ENCODE measurements around the gene UBE2L3. TPM values are rescaled to one million over a fixed set of nuclear protein-coding genes. Genes with fewer than 3 reads are reported as not detected.

UBE2L3 gene
- total and polyA plus RNA-seq, 2 of the 13 experiments (the other 11 are each of a cell fraction or from before 2014, with no cell fraction given) = 30.2 to 58.1 TPM

- TF ChIP-seq, protein P1, sequence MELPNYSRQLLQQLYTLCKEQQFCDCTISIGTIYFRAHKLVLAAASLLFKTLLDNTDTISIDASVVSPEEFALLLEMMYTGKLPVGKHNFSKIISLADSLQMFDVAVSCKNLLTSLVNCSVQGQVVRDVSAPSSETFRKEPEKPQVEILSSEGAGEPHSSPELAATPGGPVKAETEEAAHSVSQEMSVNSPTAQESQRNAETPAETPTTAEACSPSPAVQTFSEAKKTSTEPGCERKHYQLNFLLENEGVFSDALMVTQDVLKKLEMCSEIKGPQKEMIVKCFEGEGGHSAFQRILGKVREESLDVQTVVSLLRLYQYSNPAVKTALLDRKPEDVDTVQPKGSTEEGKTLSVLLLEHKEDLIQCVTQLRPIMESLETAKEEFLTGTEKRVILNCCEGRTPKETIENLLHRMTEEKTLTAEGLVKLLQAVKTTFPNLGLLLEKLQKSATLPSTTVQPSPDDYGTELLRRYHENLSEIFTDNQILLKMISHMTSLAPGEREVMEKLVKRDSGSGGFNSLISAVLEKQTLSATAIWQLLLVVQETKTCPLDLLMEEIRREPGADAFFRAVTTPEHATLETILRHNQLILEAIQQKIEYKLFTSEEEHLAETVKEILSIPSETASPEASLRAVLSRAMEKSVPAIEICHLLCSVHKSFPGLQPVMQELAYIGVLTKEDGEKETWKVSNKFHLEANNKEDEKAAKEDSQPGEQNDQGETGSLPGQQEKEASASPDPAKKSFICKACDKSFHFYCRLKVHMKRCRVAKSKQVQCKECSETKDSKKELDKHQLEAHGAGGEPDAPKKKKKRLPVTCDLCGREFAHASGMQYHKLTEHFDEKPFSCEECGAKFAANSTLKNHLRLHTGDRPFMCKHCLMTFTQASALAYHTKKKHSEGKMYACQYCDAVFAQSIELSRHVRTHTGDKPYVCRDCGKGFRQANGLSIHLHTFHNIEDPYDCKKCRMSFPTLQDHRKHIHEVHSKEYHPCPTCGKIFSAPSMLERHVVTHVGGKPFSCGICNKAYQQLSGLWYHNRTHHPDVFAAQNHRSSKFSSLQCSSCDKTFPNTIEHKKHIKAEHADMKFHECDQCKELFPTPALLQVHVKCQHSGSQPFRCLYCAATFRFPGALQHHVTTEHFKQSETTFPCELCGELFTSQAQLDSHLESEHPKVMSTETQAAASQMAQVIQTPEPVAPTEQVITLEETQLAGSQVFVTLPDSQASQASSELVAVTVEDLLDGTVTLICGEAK (IDR thresholded peaks at IDR 0.05) = no peak
- TF ChIP-seq, protein P1 (CRISPR knock-in tag; IDR thresholded peaks at IDR 0.05) = no peak; the same call in 1 of the 2 replicates
- TF ChIP-seq, protein P2, sequence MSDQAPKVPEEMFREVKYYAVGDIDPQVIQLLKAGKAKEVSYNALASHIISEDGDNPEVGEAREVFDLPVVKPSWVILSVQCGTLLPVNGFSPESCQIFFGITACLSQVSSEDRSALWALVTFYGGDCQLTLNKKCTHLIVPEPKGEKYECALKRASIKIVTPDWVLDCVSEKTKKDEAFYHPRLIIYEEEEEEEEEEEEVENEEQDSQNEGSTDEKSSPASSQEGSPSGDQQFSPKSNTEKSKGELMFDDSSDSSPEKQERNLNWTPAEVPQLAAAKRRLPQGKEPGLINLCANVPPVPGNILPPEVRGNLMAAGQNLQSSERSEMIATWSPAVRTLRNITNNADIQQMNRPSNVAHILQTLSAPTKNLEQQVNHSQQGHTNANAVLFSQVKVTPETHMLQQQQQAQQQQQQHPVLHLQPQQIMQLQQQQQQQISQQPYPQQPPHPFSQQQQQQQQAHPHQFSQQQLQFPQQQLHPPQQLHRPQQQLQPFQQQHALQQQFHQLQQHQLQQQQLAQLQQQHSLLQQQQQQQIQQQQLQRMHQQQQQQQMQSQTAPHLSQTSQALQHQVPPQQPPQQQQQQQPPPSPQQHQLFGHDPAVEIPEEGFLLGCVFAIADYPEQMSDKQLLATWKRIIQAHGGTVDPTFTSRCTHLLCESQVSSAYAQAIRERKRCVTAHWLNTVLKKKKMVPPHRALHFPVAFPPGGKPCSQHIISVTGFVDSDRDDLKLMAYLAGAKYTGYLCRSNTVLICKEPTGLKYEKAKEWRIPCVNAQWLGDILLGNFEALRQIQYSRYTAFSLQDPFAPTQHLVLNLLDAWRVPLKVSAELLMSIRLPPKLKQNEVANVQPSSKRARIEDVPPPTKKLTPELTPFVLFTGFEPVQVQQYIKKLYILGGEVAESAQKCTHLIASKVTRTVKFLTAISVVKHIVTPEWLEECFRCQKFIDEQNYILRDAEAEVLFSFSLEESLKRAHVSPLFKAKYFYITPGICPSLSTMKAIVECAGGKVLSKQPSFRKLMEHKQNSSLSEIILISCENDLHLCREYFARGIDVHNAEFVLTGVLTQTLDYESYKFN (CRISPR knock-in tag; conservative IDR thresholded peaks at IDR 0.05) = no peak
- TF ChIP-seq ZKSCAN8 (CRISPR knock-in tag; IDR thresholded peaks at IDR 0.05; ENCODE audit: borderline replicate concordance) = no peak
- TF ChIP-seq NFIB (CRISPR knock-in tag; IDR thresholded peaks at IDR 0.05; ENCODE audit: borderline replicate concordance) = no peak
- TF ChIP-seq SIN3A (IDR thresholded peaks at IDR 0.05; ENCODE audit: borderline replicate concordance, low read depth, low read length) = no peak; the same call in 1 of the 2 replicates
- peak; percentile 80 for TF ChIP-seq HNRNPLL (IDR thresholded peaks at IDR 0.05; ENCODE audit: low read depth, low read length, poor library complexity, severe bottlenecking)
- TF ChIP-seq ZNF20 (CRISPR knock-in tag; IDR thresholded peaks at IDR 0.05) = no peak
- no peak for TF ChIP-seq ZNF678 (CRISPR knock-in tag; IDR thresholded peaks at IDR 0.05)
- peak; percentile 39; the same call in 1 of the 2 replicates for TF ChIP-seq ZNF891 (CRISPR knock-in tag; IDR thresholded peaks at IDR 0.05)
- TF ChIP-seq TOE1 (CRISPR knock-in tag; IDR thresholded peaks at IDR 0.05) = no peak
- no peak; the same call in 1 of the 2 replicates for TF ChIP-seq ZNF124 (CRISPR knock-in tag; IDR thresholded peaks at IDR 0.05)
- TF ChIP-seq NR0B2 (CRISPR knock-in tag; IDR thresholded peaks at IDR 0.05) = no peak
- no peak for TF ChIP-seq KLF9 (CRISPR knock-in tag; IDR thresholded peaks at IDR 0.05; ENCODE audit: low read depth)
- TF ChIP-seq ZNF550 (CRISPR knock-in tag; IDR thresholded peaks at IDR 0.05; ENCODE audit: borderline replicate concordance) = no peak
- TF ChIP-seq KLF11 (CRISPR knock-in tag; IDR thresholded peaks at IDR 0.05) = no peak
- TF ChIP-seq IRX3 (CRISPR knock-in tag; IDR thresholded peaks at IDR 0.05; ENCODE audit: borderline replicate concordance, low read depth) = no peak; the same call in none of the 2 replicates
- TF ChIP-seq ZNF644 (CRISPR knock-in tag; IDR thresholded peaks at IDR 0.05; ENCODE audit: low read depth) = no peak
Measured at GRCh38 chr22:21657360-21658032, 90.0 kb downstream of the UBE2L3 start (continued).
